Kidney (tissue), 14 donors: ENCODE measurements around the gene RSPH6A. TPM values are rescaled to one million over a fixed set of nuclear protein-coding genes. Genes with fewer than 3 reads are reported as not detected.

ENCODE experiments used
- DNase-seq, 5 donors: peaks; one replicate each; pipeline ENCODE4 v3.0.0-alpha.2; 2013 to 2020
- FAIRE-seq: peaks from 2 replicates; lab custom pipeline; 2012; peaks lifted over from hg19 to GRCh38; lab: Jason Lieb, UNC
- H3K27ac ChIP-seq, 2 donors: one replicate each; pipeline ENCODE4 v1.7.0; 2013; ENCODE audit warnings: low read depth in 2 of 2, low read length in 2 of 2, inconsistent platforms in 1 of 2
- H3K27me3 ChIP-seq: one replicate; pipeline ENCODE4 v1.7.1; 2013; ENCODE audit warnings: low read length, inconsistent platforms; ENCODE audit not compliant: control insufficient read depth, insufficient read depth
- H3K36me3 ChIP-seq, 3 donors: one replicate each; pipeline versions ENCODE4 v1.7.0 to v1.7.1; 2013; ENCODE audit warnings: low read length in 3 of 3, control low read depth in 1 of 3, inconsistent platforms in 1 of 3; ENCODE audit not compliant: insufficient read depth in 3 of 3, control insufficient read depth in 2 of 3
- H3K4me1 ChIP-seq, 3 donors: one replicate each; pipeline versions ENCODE4 v1.7.0 to v1.7.1; 2013; ENCODE audit warnings: low read length in 3 of 3, inconsistent platforms in 1 of 3, low read depth in 1 of 3; ENCODE audit not compliant: control insufficient read depth in 2 of 3, insufficient read depth in 2 of 3
- H3K4me3 ChIP-seq, 3 donors: one replicate each; pipeline versions ENCODE4 v1.7.0 to v1.8.1; 2013; ENCODE audit warnings: low read length in 3 of 3, control low read depth in 1 of 3, inconsistent platforms in 1 of 3
- H3K9ac ChIP-seq, 3 donors: one replicate each; pipeline versions ENCODE4 v1.7.0 to v1.7.1; 2013; ENCODE audit warnings: low read length in 3 of 3, control low read depth in 1 of 3, inconsistent platforms in 1 of 3
- H3K9me3 ChIP-seq, 3 donors: one replicate each; pipeline versions ENCODE4 v1.7.0 to v1.7.1; 2013; ENCODE audit warnings: low read length in 3 of 3, control low read depth in 1 of 3, inconsistent platforms in 1 of 3; ENCODE audit not compliant: control insufficient read depth in 2 of 3, insufficient read depth in 1 of 3
- intact Hi-C: fragments of 100-400 bp; cut with DNase I; formaldehyde crosslinking; loops from one replicate; pipeline ENCODE4 v1.11.1; 2022
- polyA plus RNA-seq: library from polyadenylated mRNA; stranded (reverse); fragments of 350-450 nt; fragmentation: Illumina TruSeq; extraction: RNeasy Lipid Tissue Mini Kit (QIAGEN cat#74804); gene quantifications from one replicate; pipeline ENCODE4 v1.2.3, GENCODE V29; 2014; ENCODE audit warnings: low read depth, low replicate concordance; ENCODE audit not compliant: insufficient read depth
- total RNA-seq: library from RNA; stranded (reverse); fragmentation: NEBNext Ultra II Directional; extraction: Animal tissue kit (Norgen Biotek cat#: 25700); gene quantifications from one replicate; pipeline ENCODE4 v1.2.1, GENCODE V29; 2021
- TF ChIP-seq, protein P1 (sequence below): IDR thresholded peaks from 3 replicates; pipeline ENCODE4 v1.5.1; 2012; ENCODE audit warnings: mild to moderate bottlenecking, moderate library complexity, borderline replicate concordance; ENCODE audit not compliant: insufficient read depth; ENCODE audit errors: extremely low read depth
- donor health status: control.
- donor health status: control.
- donor health status: control.
- donor health status: control.
- donor health status: control.
- donor health status: DM: yes; HTN: yes; CAD: no.
- donor health status: Normal renal cell carcinoma (clear cell type).

The RSPH6A gene
- total and polyA plus RNA-seq, 2 donors from 2014 or later = 0.13 TPM; not detected in 1

DNA sequence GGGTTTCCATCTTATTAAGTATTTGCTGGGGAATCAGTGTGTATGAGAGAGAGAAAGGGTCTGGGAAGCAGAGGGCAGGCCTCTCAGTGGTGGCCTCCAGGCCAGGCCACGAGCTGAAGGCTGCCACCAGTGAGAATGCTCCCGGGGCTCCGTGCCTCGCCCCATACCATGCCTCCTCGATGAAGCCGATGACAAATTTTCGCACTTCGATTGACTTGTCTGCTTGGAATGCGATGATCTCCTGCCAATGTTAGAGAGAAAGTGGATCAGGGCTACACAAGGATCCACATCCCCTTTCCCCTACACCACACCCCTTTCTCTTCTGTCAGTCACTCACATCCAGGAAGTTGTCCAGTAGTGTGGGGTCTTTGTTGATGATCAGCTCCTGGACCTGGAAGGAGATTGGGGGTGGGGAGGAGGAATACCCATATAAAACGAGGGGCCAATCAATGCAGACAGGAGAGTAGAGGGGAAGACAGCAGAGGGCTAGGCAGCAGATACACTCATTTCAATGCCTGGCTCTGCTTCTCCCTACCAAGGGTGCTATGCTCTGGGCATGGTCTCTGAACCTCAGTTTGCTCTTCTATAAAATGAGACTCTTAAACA lies 37.1 kb upstream of the RSPH6A start:
- TF ChIP-seq, protein P1, sequence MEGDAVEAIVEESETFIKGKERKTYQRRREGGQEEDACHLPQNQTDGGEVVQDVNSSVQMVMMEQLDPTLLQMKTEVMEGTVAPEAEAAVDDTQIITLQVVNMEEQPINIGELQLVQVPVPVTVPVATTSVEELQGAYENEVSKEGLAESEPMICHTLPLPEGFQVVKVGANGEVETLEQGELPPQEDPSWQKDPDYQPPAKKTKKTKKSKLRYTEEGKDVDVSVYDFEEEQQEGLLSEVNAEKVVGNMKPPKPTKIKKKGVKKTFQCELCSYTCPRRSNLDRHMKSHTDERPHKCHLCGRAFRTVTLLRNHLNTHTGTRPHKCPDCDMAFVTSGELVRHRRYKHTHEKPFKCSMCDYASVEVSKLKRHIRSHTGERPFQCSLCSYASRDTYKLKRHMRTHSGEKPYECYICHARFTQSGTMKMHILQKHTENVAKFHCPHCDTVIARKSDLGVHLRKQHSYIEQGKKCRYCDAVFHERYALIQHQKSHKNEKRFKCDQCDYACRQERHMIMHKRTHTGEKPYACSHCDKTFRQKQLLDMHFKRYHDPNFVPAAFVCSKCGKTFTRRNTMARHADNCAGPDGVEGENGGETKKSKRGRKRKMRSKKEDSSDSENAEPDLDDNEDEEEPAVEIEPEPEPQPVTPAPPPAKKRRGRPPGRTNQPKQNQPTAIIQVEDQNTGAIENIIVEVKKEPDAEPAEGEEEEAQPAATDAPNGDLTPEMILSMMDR = no peak

DNA sequence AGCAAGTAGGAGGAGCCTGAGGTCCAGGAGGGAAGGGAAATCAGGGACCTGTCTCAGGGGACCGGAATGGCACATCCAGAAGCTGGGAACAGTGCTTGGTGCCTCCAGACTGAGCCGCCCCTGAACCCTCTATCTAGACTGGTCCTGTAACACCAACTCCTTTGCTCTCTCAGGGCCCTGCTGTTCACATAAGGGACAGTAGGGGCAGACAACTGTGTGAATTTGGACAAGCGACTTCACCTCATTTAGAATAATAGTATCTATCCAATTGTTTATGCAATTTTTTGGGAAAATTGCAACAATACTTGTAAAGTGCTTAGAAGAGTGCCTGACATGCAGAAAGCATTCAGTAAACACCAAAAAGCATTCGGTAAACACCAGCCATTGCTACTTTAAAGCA lies 33.8 kb upstream of the RSPH6A start:
- Histone ChIP-seq H3K27ac (no peak overlapping the region), H3K4me3 (no peak overlapping the region), H3K36me3 (peaks cover 15 to 53% (median 32%) of the 10 kb centered on the region in 3 donors), H3K9me3 (no peaks in the 10 kb centered on the region), H3K27me3 (no peaks in the 10 kb centered on the region), H3K9ac (no peak overlapping the region), H3K4me1 (no peaks in the 10 kb centered on the region)
- TF ChIP-seq, protein P1 = no peak
- no peak for DNase-seq
- intact Hi-C loops = no loop called here
- FAIRE-seq = no peak

More for the DNA sequence above, 37.1 kb upstream of the RSPH6A start:
- H3K4me1 ChIP-seq = no peaks in the 10 kb centered on the region
- H3K4me3 ChIP-seq = no peak overlapping the region
- no peaks in the 10 kb centered on the region for H3K27me3 ChIP-seq
- peaks cover 12 to 49% (median 23%) of the 10 kb centered on the region in 3 donors for H3K36me3 ChIP-seq
- no peaks in the 10 kb centered on the region for H3K9me3 ChIP-seq
- DNase-seq = no peak
- H3K9ac ChIP-seq = no peak overlapping the region
- intact Hi-C loops = no loop called here
- FAIRE-seq = no peak
- H3K27ac ChIP-seq = no peak overlapping the region

DNA sequence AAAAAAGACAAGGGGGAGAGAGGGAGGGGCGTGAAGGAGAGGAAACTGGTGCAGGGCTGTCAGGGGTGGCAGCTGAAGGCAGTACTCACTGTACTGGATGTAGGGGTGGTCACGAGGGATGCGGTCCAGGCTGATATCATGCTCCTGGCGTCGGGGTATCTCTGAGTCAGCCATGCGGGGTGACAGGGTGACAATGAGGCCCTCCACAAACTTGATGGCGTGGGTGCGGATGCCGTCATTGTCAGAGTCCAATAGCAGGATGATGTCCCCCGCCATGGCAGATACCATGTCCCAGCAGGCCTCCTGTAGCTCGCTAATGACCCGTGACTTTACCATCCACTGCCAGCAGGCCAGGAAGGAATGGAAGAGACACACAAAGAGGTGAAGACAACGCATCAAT lies 32.6 kb upstream of the RSPH6A start:
- FAIRE-seq = no peak
- Histone ChIP-seq H3K9ac (no peak overlapping the region), H3K36me3 (peaks cover 14 to 54% (median 43%) of the 10 kb centered on the region in 3 donors), H3K4me3 (no peak overlapping the region), H3K27me3 (no peaks in the 10 kb centered on the region), H3K27ac (no peak overlapping the region), H3K9me3 (no peaks in the 10 kb centered on the region), H3K4me1 (no peaks in the 10 kb centered on the region)
- intact Hi-C loops = no loop called here
- TF ChIP-seq, protein P1 = no peak
- DNase-seq = no peak

DNA sequence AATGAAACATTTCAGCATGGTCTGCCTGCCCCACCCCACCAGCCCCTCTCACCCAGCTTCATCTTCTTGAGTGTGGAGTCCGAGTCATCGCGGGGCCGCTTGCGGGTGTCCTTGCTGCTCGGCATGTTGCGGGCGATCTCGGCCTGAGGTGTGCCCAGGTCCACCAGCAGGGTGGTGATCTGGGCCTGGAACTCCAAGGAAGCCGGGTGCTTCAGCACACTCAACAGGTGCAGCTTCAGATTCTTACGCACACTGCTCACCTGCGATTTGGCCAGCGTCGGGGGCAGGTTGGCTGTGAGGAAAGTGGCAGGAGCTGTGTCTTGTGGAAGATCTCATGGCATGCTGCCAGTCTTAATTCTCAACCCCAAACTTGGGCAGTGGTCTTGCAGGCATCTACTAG lies 27.1 kb upstream of the RSPH6A start:
- H3K4me1 ChIP-seq = no peaks in the 10 kb centered on the region
- DNase-seq = peak in 1 of 5 donors; percentile 67
- no peaks in the 10 kb centered on the region for H3K27me3 ChIP-seq
- intact Hi-C loops = no loop called here
- peaks cover 0 to 5% (median 0%) of the 10 kb centered on the region in 3 donors for H3K9me3 ChIP-seq
- H3K4me3 ChIP-seq = no peak overlapping the region
- TF ChIP-seq, protein P1 = no peak
- H3K9ac ChIP-seq = no peak overlapping the region
- H3K27ac ChIP-seq = no peak overlapping the region
- FAIRE-seq = no peak
- peaks cover 11 to 39% (median 30%) of the 10 kb centered on the region in 3 donors for H3K36me3 ChIP-seq
